Stimulated activated CD8-positive, alpha-beta memory T cell treated with anti-CD3 and anti-CD28 coated beads, Interleukin-12 subunit alpha, Interleukin-12 subunit beta, amount 100 ng/mL, for 24 hours (primary cell): ENCODE measurements around the gene INPP4B.

Experiments
- DNase-seq: peaks from one replicate; pipeline ENCODE4 v3.0.0-alpha.2; 2020; ENCODE audit errors: extremely low read depth

The INPP4B gene

DNA sequence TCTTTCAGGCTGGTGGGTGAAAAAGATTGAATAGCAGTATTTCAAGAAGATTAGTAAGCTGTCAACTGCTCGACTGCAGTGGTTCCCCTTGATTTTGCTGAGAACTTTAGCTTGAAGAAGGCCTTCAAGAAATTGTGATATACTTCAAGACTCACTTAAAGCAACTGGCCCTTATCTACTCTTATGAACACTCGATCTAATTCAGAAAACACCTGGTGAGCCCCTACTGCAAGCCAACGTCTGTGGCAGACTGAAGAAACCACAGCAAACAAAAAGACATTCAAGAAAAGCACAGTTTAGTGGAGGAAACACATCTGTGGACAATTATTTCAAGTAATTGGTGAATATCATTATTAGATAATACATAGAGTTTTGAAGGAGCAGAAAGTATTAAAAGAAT is 119.0 kb downstream of the INPP4B start:
- no peak for DNase-seq

DNA sequence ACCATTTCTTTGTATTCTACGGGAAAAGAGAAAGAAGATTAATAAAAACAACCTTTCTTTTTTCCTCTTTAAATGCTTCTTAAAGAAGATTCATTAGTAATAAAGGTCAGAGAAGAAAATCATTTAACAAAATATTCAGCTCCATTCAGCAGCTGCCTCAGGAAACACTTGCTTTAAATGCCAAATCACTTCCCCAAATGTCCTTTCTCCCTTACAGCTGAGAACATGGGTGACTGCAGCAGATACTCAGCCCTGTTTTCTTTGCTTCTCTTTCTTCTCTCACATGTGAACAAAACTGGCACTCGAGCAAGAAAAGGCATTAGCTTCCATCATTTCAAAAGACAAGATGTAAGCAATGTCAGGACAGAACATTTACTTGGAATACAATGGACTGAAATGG is 120.2 kb downstream of the INPP4B start:
- DNase-seq: no peak

DNA sequence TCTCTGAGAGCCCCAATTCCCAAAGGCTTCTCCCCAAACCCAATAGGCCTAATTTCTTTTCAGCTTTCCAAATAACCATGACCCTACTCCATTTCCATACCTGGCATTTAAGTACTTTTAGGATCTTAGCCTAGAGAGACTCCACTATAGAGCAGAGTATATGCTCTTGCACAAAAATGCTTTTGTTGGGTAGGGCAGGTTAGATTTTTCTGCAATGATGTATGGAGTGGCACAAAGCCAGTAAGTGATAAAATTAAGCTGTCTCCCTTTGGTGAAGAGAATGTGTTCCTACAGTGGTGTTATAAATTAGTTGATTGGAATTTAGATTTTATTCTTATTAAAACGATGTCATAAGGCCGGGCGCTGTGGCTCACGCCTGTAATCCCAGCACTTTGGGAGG is 124.9 kb downstream of the INPP4B start:
- DNase-seq: no peak

DNA sequence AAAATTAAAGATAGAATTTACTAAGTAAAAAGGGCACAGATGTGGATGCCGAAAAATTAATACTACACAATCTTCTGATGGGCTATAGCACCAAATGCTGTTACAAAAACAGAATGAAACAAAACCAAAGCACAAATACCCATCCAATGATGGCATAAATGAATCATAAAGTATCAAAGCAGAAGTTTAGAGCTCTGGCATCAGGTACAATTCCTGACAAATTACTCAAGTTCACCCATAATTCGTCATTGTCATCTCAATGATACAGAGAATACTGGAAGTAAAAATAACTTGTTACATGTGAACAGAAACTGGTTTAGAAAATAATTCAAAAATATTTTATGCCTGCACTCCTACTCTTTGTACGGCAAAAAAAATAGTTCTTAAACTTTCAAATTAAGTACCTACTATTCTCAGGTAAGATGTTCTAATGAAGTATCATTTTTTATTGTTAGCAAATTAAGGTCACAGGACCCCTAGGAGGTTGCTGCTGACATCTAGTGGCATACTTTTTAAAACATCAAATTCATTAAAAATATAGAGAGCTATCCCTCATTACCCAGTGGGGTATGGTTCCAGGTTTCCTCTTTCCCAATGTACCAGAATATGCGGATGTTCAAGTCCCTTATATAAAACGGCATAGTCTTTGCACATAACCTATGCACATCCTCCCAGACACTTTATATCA is 126.1 kb downstream of the INPP4B start:
- no peak for DNase-seq

DNA sequence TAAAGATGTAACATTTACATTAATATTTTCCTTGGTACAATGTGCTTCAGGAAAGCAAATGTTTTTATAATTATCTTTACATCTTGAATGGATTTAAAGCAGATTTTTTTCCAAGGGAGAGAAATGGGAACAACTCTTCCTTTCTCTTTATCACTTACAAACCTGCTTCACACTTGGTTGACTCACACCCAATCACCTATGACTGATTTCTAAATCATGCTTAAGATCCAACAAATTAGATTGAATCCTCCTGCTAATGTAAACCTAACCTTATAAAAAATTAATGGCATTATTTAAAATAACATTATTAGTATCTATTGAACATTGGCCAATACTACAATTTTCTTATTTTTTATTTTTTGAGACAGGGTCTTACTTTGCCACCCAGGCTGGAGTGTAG is 127.1 kb downstream of the INPP4B start:
- no peak for DNase-seq

DNA sequence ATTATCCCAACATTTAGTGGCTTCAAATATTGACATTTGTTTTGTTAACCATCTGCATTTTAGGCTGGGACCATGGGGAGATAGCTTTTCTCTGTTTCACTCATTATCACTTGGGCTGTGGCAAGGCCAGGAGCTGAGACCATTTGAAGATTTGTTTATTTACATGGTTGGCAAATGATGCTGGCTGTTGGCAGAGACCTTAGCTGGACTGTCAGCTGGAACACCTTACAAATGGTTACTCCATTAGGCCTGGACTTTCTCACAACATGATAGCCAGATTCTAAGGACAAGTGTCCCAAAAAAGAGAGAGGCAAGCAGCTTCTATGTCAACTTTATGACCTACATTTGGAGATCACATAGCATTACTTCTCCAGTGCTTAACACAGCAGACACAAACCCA is 130.4 kb downstream of the INPP4B start:
- DNase-seq: no peak

DNA sequence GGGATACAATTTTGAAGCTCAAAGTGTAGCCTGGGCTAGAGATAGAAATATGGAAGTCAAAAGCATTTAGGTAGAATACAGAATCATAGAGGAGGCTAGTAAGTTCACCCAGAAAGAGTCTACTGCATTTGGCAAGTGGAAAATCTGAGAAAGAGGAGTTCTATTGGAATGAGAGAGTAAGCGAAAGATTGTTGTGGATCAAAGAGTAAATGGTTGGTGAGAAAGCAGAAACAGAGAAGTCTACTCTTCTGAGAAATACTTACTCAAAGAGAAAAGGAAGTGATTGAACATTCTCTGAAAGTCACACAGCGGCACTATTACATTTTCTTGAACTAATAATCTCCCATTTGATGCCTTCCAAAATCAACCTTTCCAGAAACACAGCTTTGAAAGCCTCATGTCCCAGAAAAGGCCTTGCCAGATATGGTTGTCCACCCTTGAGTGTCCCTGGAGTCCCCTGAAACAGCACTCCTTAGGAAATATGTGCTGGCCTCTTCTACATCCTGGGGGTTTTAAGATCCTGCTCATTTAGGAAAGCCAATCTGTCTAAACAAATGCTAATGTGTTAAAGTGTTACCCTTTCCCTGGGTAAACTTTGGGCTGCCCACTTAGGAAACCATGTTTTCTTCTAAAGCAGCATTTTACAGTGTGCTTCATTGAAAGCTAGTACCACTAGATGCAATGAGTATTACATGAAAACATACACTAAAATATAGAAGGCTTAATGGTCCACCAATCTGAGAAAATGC is 132.6 kb downstream of the INPP4B start:
- DNase-seq: no peak

DNA sequence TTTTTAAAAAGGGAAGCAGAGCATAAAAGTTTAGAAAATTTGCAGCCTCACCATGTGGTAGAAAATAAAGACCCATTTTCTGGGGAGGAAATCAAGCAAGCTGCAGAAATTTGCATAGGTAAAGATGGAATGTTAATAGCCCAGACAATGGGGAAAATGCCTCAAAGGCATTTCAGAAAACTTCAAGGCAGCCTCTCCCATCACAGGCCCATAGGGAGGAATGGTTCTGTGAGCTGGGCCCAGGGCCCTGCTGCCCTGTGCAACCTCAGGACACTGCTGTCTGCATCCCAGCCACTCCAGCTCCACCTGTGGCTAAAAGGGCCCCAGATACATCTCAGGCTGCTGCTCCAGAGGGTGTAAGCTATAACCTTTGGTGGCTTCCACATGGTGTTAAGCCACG is 137.9 kb downstream of the INPP4B start:
- no peak for DNase-seq

DNA sequence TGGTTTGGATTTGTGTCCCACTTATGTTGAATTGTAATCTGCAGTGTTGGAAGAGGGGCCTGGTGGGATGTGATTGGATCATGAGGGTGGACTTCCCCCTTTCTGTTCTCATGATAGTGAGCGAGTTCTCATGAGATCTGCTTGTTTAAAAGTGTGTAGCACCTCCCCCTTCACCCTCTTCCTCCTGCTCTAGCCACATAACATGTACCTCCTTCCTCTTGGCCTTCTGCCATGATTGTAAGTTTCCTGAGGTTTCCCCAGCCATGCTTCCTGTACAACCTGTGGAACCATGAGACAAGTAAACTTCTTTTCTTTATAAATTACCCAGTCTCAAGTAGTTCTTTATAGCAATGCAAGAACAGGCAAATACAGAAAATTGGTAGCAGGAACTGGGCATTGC is 138.7 kb downstream of the INPP4B start:
- DNase-seq: no peak

DNA sequence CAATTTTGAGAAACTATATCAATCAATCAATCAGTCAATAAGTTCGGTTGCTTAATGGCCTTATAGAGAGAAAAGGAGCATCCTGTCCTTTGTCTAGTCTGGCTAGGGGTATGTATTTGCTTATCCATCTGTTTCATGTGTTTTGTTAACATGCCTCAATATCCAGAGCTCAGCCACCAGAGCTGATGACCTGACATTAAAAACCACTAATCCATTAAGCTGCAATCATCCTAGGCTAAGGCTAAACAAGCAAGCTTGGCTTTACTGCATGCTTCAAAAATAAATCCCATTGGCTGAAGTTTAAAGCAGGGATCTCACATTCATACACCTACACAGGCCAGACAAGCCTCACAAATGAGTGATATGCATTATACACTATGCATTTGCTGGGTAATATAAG is 139.7 kb downstream of the INPP4B start:
- no peak for DNase-seq

DNA sequence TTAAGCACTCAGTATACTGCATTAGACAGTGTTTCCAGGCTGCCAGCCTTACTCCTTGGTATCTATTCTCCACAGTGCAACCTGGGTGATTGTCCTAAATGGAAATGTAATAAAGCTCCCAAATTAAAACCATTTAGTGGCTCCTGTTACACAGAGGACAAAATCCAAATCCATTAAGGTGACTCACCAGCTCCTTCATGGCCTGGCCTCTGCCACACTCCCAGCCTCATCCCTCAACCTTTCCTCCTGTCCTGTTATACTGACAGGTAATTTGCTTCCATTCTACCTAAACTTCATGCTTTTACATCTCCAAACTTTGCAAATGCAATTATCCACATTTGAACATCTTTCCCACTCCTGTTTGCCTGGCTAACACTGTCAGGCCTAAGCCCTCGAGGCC is 140.3 kb downstream of the INPP4B start:
- DNase-seq: no peak

DNA sequence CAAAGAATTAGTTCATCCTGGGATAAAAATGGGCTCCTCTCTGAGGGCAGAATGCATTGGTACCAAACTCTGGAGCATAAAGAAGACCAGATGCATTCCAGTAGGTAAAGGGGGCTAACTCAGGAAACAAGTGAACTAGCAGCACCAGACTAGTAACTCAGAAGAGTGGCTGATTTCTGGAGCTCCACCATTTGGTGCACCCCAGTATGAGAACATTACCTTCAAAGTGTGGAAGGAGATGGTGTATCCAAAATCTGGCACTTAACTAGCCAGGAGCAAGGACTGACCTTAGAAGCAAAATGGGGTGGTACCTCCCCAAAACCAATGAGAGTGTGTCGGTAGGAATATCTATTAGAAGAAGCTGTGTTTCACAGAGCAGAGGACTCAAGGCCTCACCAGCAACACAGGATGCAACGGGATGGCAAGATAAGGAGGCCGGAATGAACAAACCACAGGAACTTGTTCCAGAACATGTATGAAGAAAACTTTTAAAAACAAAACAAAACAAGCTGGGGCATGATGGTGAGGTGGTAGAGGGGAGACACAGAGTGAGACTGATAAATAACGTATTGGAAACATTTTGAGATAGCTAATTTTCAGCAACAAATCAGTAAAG is 142.3 kb downstream of the INPP4B start:
- no peak for DNase-seq

DNA sequence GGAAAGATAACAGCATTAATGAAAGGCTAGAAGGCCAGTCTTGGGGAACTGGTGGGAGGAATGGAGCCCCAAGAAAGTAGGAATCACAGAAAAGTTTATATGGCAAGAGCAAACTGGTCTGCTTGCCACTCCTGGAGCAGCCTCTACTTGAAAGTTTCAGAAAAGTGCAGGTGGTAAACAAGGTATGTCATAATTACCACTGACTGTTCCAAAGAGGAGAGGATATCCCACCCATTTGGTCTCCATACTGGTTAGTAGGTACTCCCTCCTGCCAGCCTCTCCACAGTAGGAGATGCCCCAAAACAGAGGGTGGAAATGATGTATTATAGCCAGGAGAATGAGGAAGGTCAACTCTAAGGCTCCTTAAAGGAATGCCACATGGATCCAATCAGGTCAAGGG is 145.1 kb downstream of the INPP4B start:
- DNase-seq: no peak

DNA sequence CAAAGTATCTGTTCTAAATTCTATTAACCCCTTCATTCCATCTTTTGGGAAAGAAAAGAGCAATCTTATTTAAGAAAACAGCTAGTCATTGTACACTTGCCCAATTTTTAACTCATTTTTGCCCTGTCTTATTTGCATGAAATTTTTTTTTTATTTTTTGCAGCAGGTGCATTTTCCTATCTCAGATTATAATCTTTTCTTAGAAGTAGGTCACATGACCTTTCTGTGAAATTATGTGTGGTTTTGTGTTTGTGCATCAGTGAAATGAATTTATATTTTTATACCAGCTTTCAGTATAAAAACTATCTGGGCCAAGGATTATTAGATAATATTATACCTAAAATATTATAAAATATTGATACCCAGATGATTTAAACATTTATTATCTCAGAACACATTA is 145.6 kb downstream of the INPP4B start:
- DNase-seq: no peak

DNA sequence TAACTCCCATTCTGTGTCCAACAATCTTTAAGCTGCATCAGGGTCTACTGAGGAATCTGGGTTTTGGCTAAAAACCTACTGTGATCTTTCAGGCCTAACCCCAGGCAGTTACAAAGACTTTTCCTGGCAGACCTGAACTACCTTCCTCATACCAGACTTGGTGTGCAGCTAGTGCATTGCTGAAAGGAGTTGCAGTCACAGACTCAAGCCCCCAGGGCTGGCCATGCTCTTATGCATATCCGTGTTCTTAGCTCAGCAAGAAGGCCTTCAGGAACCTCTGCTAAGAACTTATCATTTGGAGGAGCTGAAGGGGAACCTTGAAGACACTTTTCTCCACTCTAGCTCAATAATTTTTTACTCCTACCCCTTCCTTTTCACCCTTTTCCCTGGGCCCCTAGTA is 147.5 kb downstream of the INPP4B start:
- no peak for DNase-seq

DNA sequence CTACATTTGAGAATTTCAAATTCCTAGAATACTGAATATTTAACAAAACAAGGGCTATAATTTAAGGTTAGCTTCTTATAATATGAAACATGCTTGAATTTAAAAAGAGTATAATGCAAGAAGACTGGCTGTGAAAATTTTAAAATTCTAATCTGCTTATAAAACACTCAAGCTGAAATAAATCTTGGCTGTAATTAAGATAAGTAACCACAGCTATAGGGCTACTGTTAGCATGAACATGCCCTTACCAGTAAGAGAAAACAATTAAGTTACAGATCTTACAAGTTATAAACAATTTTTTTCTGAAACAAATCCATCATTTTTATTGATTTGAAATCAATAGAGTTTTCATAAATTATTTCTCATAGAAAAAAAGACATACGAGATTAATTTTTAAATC is 148.2 kb downstream of the INPP4B start:
- DNase-seq: no peak

DNA sequence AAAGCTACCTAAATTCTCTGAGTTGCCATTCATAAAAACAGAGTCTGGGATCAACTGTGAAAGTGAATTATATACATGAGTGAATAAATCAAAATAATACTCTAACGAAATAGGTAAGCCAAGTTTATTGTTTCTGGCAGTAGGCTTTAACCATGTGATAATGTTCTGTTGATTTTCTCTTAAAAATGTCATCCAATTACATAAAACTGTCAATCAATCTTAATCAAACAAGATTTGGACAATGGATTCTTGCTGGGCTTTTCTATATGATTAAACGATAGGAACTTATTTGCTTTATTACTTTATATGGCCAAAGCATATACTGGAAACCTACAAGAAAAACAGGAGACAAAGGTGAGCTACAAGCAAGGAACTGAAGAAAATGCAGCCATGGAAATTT is 148.8 kb downstream of the INPP4B start:
- DNase-seq: no peak

DNA sequence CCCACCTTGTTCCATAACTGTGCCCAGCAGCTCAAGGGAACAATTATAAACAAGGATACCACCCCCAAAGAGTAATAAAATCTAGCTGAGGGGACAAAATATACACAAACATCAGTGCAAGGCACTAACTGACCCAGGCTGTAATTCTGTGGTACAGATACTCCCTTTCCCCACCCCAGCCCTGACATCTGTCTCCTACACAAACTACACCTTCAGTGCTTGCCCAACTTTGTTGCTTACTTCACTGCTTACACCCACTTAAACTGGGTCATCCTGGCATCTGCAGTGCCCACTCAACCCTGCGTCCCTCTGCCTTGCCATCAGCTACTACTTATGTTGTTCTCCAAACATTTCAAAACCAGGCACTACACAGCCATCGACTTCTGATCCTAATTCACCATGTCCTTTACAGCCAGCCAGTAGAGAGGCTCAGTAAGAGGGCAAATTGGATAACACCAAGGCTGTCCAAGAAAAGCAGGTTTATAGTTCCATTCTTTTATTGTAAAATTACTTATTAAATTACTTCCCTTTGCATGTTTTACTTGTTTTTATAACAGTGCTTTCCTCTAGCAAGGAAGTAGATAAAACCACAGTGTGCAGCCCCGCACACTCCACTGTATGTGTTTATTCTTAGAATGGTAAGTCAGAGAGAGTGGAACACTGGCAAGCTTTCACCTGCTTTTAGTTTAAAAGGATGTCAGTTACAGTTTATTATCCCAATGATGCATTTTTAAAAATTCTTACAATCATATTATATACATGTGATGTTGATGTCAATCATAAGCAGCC is 149.6 kb downstream of the INPP4B start:
- DNase-seq: no peak

DNA sequence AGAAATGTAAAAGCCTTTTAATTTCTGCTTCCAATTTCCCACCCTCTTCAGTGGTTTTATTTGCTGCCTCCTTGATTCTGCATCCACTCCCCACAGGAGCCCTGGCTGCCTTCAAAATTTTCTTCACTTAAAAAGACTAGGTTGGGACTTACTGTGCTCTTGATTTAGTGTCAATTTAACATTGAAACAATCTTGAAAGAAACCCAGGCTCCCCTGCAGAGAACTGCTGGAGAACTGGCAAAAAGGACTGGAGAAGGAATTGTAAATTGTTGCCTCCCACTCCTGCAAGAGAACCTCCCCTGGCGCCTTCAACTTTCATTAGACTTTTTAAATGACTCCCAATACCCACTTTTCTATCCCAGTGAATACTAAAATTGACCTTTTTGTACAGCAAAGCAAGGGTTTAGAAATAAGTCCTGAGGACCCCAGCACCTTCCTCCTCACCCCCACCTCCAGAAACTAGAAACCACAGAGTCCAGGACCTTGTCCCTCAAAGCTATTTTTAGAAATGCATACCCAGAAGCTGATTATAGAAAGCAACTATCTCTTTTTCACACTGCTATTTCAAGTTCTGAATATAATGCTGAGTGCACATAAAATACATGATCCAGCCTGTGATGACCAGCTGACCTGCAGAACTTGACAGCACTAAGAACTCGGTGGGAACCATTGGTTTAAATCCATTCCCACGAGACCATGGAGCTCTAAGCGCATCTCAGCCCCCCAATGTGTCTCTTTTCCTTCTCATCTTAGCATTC is 155.5 kb downstream of the INPP4B start:
- DNase-seq: no peak

DNA sequence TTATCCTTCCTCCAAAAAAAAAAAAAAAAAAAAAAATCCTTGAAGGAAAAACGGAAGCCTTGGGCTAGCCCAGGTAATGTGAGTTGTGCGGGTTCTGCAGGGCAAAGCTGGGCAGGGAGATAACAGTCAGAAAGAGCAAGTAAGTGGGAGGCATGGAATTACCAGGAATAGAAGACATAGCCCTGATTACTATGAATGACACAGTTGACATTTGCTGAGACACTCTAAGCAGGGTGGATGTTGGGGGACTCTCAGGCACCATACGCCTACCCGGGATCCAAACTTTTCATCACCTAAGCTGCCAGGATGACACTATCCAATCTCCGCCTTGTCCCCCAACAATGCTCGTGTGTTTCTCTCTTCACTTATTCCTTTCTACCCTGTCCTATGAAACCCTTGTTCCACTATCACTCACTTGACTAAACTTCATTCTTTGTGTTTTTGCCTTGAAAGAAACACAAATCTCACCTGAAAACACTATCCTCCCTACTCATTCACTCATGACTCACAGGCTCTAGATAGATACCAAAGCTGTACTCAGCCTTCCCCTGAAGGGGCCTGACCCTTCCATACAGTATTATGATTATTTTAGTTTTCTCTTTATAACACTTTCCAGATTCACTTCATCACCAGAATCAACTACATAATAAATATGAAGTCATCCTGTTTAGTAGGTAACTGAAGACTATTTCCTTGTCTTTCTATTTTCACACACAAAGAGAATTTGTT is 158.4 kb downstream of the INPP4B start:
- DNase-seq: no peak

DNA sequence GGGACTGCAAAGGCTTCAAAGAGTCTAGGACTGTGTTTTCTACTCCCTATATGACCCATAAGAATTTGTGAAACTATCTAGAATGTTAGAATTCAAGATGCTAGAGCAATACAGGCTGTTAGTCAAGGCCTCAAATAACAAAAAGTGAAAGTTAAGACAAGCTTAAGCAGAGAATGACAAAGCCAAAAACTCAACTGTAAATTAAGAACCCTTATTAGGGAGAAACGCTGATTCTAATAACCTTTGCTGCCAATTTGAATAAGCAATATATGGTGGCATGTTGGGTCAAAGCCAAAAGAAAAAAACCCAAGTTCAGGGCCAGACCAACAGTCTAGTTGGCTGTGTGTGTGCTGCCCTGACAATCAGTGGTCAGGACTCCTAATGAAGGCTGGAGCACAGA is 160.0 kb downstream of the INPP4B start:
- no peak for DNase-seq
